GM18520 (cell line): ENCODE data around the gene ARHGAP45.

Experiments used
- ATAC-seq: cut with Tn5 transposase; IDR thresholded peaks from one replicate; pipeline ENCODE4 v1.9.1; 2021; ENCODE audit not compliant: unreplicated experiment

ARHGAP45 gene

GRCh38 chr19:1053176-1054101 is 13.5 kb upstream of the ARHGAP45 start:
- no peak for ATAC-seq

- no peak for ATAC-seq
Measured at GRCh38 chr19:1054102-1055027, 12.6 kb upstream of the ARHGAP45 start.

- ATAC-seq: no peak
Measured at GRCh38 chr19:1055028-1055425, 11.9 kb upstream of the ARHGAP45 start.

GRCh38 chr19:1055886-1056620 is 10.9 kb upstream of the ARHGAP45 start:
- ATAC-seq: no peak

- ATAC-seq: no peak
Measured at GRCh38 chr19:1057176-1057855, 9.7 kb upstream of the ARHGAP45 start.

- no peak for ATAC-seq
Measured at GRCh38 chr19:1058112-1058511, 8.9 kb upstream of the ARHGAP45 start.

GRCh38 chr19:1060689-1061088 is 6.3 kb upstream of the ARHGAP45 start:
- no peak for ATAC-seq

GRCh38 chr19:1061987-1062386 is 5.0 kb upstream of the ARHGAP45 start:
- ATAC-seq: no peak

GRCh38 chr19:1062387-1063029 is 4.5 kb upstream of the ARHGAP45 start:
- ATAC-seq: no peak

- no peak for ATAC-seq
Measured at GRCh38 chr19:1063030-1063908, 3.7 kb upstream of the ARHGAP45 start.

GRCh38 chr19:1063909-1064660 is 2.9 kb upstream of the ARHGAP45 start:
- ATAC-seq: no peak

- no peak for ATAC-seq
Measured at GRCh38 chr19:1064661-1065605, 2.0 kb upstream of the ARHGAP45 start.

GRCh38 chr19:1065606-1066109 is 1.3 kb upstream of the ARHGAP45 start:
- ATAC-seq: no peak

- no peak for ATAC-seq
Measured at GRCh38 chr19:1066251-1066747, 668 bp upstream of the ARHGAP45 start.

GRCh38 chr19:1067341-1067957 is 482 bp downstream of the ARHGAP45 start:
- ATAC-seq: no peak
